K562 (cell line): ENCODE data around the gene MEOX1. TPM values are rescaled to one million over a fixed set of nuclear protein-coding genes. Genes with fewer than 3 reads are reported as not detected.

Source experiments
- CAMTA2 ChIP-seq: fragments of 250-450 bp; sonication (Bioruptor Pico); conservative IDR thresholded peaks from 2 replicates; pipeline ENCODE4 v1.5.1; 2022
- HCFC1 ChIP-seq: IDR thresholded peaks from 2 replicates; pipeline ENCODE4 v1.6.1; 2012; ENCODE audit warnings: low read depth, low read length, improper control_type of control experiment
- KDM4B ChIP-seq, 2 experiments: fragments of 450-650 bp in 1 of 2; sonication (generic) in 1 of 2; IDR thresholded peaks; 2 replicates each; pipeline ENCODE4 v1.6.1; 2016 to 2017; ENCODE audit warnings: borderline replicate concordance in 2 of 2, antibody characterized with exemption in 1 of 2, low read depth in 1 of 2, mild to moderate bottlenecking in 1 of 2
- THRAP3 ChIP-seq: fragments of 450-650 bp; IDR thresholded peaks from 2 replicates; pipeline ENCODE4 v1.6.1; 2016; ENCODE audit warnings: mild to moderate bottlenecking, inconsistent platforms, borderline replicate concordance
- ZKSCAN3 ChIP-seq: fragments of 250-450 bp; sonication (Bioruptor Pico); IDR thresholded peaks from 2 replicates; pipeline ENCODE4 v1.4.0; 2020
- polyA plus RNA-seq, 8 experiments: library from polyadenylated mRNA; depleted of rRNA in 4 of 8; stranded (reverse) in 5 of 8; unstranded in 3 of 8; fragments of >200 nt; fragmentation: Nextera tagmentation in 2 of 8; fragmentation: Illumina TruSeq in 1 of 8; extraction: Ambion mirVana in 2 of 8; extraction: Trizol in 1 of 8; gene quantifications; 2 replicates each; pipeline versions ENCODE4 v1.2.1 to v1.2.3, GENCODE V29; 2011 to 2014; ENCODE audit warnings: inconsistent platforms in 1 of 8, missing spikeins in 1 of 8
- total RNA-seq, 7 experiments: library from RNA; depleted of rRNA in 6 of 7; stranded (reverse); fragments of >200 nt in 6 of 7; fragmentation: Illumina TruSeq in 2 of 7; extraction: Trizol in 2 of 7; gene quantifications; 2 replicates each; pipeline versions ENCODE4 v1.2.1 to v1.2.3, GENCODE V29; 2011 to 2021; ENCODE audit warnings: low replicate concordance in 1 of 7
- TF ChIP-seq, protein P1 (sequence below): sonication (generic); formaldehyde crosslinking; IDR thresholded peaks from 2 replicates; pipeline ENCODE4 v1.8.1; 2023; ENCODE audit warnings: mild to moderate bottlenecking, missing genetic modification reagents
- TF ChIP-seq, protein P2 (sequence below): sonication (generic); formaldehyde crosslinking; IDR thresholded peaks from 2 replicates; pipeline ENCODE4 v1.8.1; 2022; ENCODE audit warnings: missing genetic modification reagents
- TF ChIP-seq, protein P3 (sequence below): fragments of 450-650 bp; IDR thresholded peaks from 2 replicates; pipeline ENCODE4 v1.6.1; 2018; ENCODE audit warnings: mild to moderate bottlenecking, low read depth; ENCODE audit not compliant: partially characterized antibody

Gene MEOX1
- total and polyA plus RNA-seq, 9 of the 15 experiments (the other 6 are each of a cell fraction or from before 2014, with no cell fraction given): not detected

DNA sequence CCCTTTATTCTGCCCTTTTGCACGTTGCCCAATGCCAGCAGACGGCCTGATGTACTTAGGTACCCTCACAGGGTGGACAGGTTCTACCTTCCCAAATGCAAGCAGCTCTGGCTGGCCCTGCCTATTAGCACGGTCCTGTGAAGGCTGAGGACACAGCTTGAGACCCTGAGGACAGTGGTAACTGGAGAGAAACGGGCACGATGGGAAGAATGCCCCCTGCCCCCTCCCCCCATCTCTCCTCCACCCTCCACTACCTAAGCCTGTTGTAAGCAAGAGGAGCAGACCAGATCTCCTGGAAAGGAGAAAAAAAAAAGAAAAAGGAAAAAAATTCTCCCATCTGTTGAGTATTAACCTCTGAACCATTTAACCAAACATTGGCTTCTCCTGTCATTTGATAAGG is 34.1 kb downstream of the MEOX1 start (continued):
- TF ChIP-seq, protein P1, sequence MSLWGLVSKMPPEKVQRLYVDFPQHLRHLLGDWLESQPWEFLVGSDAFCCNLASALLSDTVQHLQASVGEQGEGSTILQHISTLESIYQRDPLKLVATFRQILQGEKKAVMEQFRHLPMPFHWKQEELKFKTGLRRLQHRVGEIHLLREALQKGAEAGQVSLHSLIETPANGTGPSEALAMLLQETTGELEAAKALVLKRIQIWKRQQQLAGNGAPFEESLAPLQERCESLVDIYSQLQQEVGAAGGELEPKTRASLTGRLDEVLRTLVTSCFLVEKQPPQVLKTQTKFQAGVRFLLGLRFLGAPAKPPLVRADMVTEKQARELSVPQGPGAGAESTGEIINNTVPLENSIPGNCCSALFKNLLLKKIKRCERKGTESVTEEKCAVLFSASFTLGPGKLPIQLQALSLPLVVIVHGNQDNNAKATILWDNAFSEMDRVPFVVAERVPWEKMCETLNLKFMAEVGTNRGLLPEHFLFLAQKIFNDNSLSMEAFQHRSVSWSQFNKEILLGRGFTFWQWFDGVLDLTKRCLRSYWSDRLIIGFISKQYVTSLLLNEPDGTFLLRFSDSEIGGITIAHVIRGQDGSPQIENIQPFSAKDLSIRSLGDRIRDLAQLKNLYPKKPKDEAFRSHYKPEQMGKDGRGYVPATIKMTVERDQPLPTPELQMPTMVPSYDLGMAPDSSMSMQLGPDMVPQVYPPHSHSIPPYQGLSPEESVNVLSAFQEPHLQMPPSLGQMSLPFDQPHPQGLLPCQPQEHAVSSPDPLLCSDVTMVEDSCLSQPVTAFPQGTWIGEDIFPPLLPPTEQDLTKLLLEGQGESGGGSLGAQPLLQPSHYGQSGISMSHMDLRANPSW (CRISPR knock-in tag): no peak
- TF ChIP-seq, protein P2, sequence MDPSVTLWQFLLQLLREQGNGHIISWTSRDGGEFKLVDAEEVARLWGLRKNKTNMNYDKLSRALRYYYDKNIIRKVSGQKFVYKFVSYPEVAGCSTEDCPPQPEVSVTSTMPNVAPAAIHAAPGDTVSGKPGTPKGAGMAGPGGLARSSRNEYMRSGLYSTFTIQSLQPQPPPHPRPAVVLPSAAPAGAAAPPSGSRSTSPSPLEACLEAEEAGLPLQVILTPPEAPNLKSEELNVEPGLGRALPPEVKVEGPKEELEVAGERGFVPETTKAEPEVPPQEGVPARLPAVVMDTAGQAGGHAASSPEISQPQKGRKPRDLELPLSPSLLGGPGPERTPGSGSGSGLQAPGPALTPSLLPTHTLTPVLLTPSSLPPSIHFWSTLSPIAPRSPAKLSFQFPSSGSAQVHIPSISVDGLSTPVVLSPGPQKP (CRISPR knock-in tag): no peak
- no peak for TF ChIP-seq CAMTA2 (CRISPR knock-in tag)
- TF ChIP-seq HCFC1: no peak
- TF ChIP-seq ZKSCAN3 (CRISPR knock-in tag): no peak
- no peak for TF ChIP-seq KDM4B (IDR thresholded peaks at IDR 0.05; ENCODE audit: borderline replicate concordance in 2 of 2, low read depth in 1 of 2)
- TF ChIP-seq THRAP3: no peak
- TF ChIP-seq, protein P3, sequence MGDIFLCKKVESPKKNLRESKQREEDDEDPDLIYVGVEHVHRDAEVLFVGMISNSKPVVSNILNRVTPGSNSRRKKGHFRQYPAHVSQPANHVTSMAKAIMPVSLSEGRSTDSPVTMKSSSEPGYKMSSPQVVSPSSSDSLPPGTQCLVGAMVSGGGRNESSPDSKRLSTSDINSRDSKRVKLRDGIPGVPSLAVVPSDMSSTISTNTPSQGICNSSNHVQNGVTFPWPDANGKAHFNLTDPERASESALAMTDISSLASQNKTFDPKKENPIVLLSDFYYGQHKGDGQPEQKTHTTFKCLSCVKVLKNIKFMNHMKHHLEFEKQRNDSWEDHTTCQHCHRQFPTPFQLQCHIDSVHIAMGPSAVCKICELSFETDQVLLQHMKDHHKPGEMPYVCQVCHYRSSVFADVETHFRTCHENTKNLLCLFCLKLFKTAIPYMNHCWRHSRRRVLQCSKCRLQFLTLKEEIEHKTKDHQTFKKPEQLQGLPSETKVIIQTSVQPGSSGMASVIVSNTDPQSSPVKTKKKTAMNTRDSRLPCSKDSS: no peak
